Right cardiac atrium (tissue), 5 donors: ENCODE data around the gene MAP10. TPM values are rescaled to one million over a fixed set of nuclear protein-coding genes. Genes with fewer than 3 reads are reported as not detected.

Source experiments
- ATAC-seq, 2 donors: fragments of 200-7000 bp; cut with Tn5 transposase; one replicate each; pipeline versions ENCODE4 v1.8.0 to v1.9.1; 2020; ENCODE audit warnings: moderate library complexity in 2 of 2, mild to moderate bottlenecking in 1 of 2
- DNase-seq, 3 donors: peaks; one replicate each; pipeline ENCODE4 v3.0.0-alpha.2; 2020
- H3K27ac ChIP-seq: one replicate; pipeline ENCODE4 v1.5.1; 2013; ENCODE audit warnings: mild to moderate bottlenecking, low read length, control low read depth, moderate library complexity
- H3K27me3 ChIP-seq: one replicate; pipeline ENCODE4 v1.6.1; 2013; ENCODE audit not compliant: control insufficient read depth, insufficient read depth
- H3K4me1 ChIP-seq: one replicate; pipeline ENCODE4 v1.6.1; 2013; ENCODE audit warnings: low read length; ENCODE audit not compliant: control insufficient read depth, insufficient read depth
- H3K4me3 ChIP-seq: one replicate; pipeline ENCODE4 v1.5.1; 2013; ENCODE audit warnings: low read length, control low read depth
- H3K9me3 ChIP-seq: one replicate; pipeline ENCODE4 v1.6.1; 2013; ENCODE audit warnings: low read length; ENCODE audit not compliant: control insufficient read depth
- WGBS: extraction: QIAGEN DNeasy Blood & Tissue Kit; methylation state at CpG from one replicate; pipeline ENCODE4 v1.1.7; 2013; 5-methylcytosine and 5-hydroxymethylcytosine counted together
- intact Hi-C, 4 donors: fragments of 100-400 bp; cut with DNase I; formaldehyde crosslinking; loops; one replicate each; pipeline versions ENCODE4 v1.11.0 to v1.14.0; 2022 to 2023
- polyA plus RNA-seq: library from polyadenylated mRNA; stranded (reverse); fragments of 200-250 nt; gene quantifications from one replicate; pipeline ENCODE4 v1.2.3, GENCODE V29; 2013
- total RNA-seq, 4 donors: library from RNA; stranded (reverse); fragmentation: NEBNext Ultra II Directional; extraction: Animal tissue kit (Norgen Biotek cat#: 25700); gene quantifications; one replicate each; pipeline ENCODE4 v1.2.1, GENCODE V29; 2021
- donor health status: healthy with polysubstance abuse.
- donor health status: DM: no; HTN: yes; CAD: no.
- donor health status: DM: no; HTN: no; CAD: no.
- donor health status: DM: no; HTN: yes; CAD: no; lungs with severe emphysema.
- donor health status: DM: yes; HTN: yes; CAD: no.

Gene MAP10
- total and polyA plus RNA-seq, 5 donors, result 1.5 to 4.3 (median 3.8) TPM

- Histone ChIP-seq H3K4me3 (no peak overlapping the region), H3K27me3 (no peaks in the 10 kb centered on the region), H3K9me3 (no peaks in the 10 kb centered on the region), H3K4me1 (peaks cover 3% of the 10 kb centered on the region), H3K27ac (no peak overlapping the region)
- intact Hi-C loops, result no loop called here
- DNase-seq, result no peak
- WGBS, result 33% methylated on average over 6 of the region's 6 CpGs
- no peak for ATAC-seq
Observed at GRCh38 chr1:232797856-232798510, 7.2 kb upstream of the MAP10 start.

- DNase-seq (no peak), ATAC-seq (no peak)
- Histone ChIP-seq H3K4me3 (no peak overlapping the region), H3K27ac (no peak overlapping the region), H3K27me3 (no peaks in the 10 kb centered on the region), H3K4me1 (peaks cover 3% of the 10 kb centered on the region), H3K9me3 (no peaks in the 10 kb centered on the region)
- intact Hi-C loops, result no loop called here
- WGBS, result 92% methylated on average over 2 of the region's 2 CpGs
Observed at GRCh38 chr1:232798920-232799319, 6.3 kb upstream of the MAP10 start.

- Histone ChIP-seq H3K27me3 (no peaks in the 10 kb centered on the region), H3K9me3 (no peaks in the 10 kb centered on the region), H3K4me3 (peak overlapping the region; percentile 72), H3K27ac (peak overlapping the region; percentile 95), H3K4me1 (peaks cover 3% of the 10 kb centered on the region)
- no peak for DNase-seq
- WGBS, result 58% methylated on average over 3 of the region's 3 CpGs
- intact Hi-C loops, result loop anchor here in 1 of 4 donors (10.0 kb wide), 1 partner anchor 149 kb away; the partner anchor contains the start of gene NTPCR
- no peak for ATAC-seq
Observed at GRCh38 chr1:232806186-232806510, 932 bp downstream of the MAP10 start.

- ATAC-seq (no peak), DNase-seq (no peak)
- Histone ChIP-seq H3K9me3 (no peaks in the 10 kb centered on the region), H3K27me3 (no peaks in the 10 kb centered on the region), H3K4me3 (no peak overlapping the region), H3K27ac (no peak overlapping the region), H3K4me1 (no peaks in the 10 kb centered on the region)
- intact Hi-C loops, result loop anchor here in 1 of 4 donors (10.0 kb wide), 1 partner anchor 104 kb away; no protein-coding TSS in a partner anchor
- 60% methylated on average over 2 of the region's 2 CpGs for WGBS
Observed at GRCh38 chr1:232810856-232811255, 5.6 kb downstream of the MAP10 start.

- intact Hi-C loops, result loop anchor here in 1 of 4 donors (10.0 kb wide), 1 partner anchor 102 kb away; no protein-coding TSS in a partner anchor
- no peaks in the 10 kb centered on the region for H3K9me3 ChIP-seq
- H3K4me3 ChIP-seq, result no peak overlapping the region
- H3K27ac ChIP-seq, result no peak overlapping the region
- ATAC-seq, result no peak
- H3K4me1 ChIP-seq, result no peaks in the 10 kb centered on the region
- 89% methylated on average over 2 of the region's 2 CpGs for WGBS
- H3K27me3 ChIP-seq, result no peaks in the 10 kb centered on the region
- no peak for DNase-seq
Observed at GRCh38 chr1:232812560-232812959, 7.3 kb downstream of the MAP10 start.

- no peaks in the 10 kb centered on the region for H3K9me3 ChIP-seq
- no peak overlapping the region for H3K27ac ChIP-seq
- 82% methylated on average over 4 of the region's 4 CpGs for WGBS
- H3K4me1 ChIP-seq, result no peaks in the 10 kb centered on the region
- H3K4me3 ChIP-seq, result no peak overlapping the region
- no peaks in the 10 kb centered on the region for H3K27me3 ChIP-seq
- intact Hi-C loops, result loop anchor here in 1 of 4 donors (10.0 kb wide), 1 partner anchor 102 kb away; no protein-coding TSS in a partner anchor
- ATAC-seq (no peak), DNase-seq (no peak)
Observed at GRCh38 chr1:232813097-232813496, 7.9 kb downstream of the MAP10 start.

GRCh38 chr1:232813760-232814159, 8.5 kb downstream of the MAP10 start:
- Histone ChIP-seq H3K4me1 (no peaks in the 10 kb centered on the region), H3K4me3 (no peak overlapping the region), H3K27me3 (no peaks in the 10 kb centered on the region), H3K9me3 (no peaks in the 10 kb centered on the region), H3K27ac (no peak overlapping the region)
- DNase-seq (no peak), ATAC-seq (no peak)
- intact Hi-C loops, result loop anchor here in 1 of 4 donors (10.0 kb wide), 1 partner anchor 101 kb away; no protein-coding TSS in a partner anchor
- 75% methylated on average over 1 of the region's 1 CpG for WGBS

- H3K9me3 ChIP-seq, result no peaks in the 10 kb centered on the region
- intact Hi-C loops, result loop anchor here in 1 of 4 donors (10.0 kb wide), 1 partner anchor 98 kb away; no protein-coding TSS in a partner anchor
- DNase-seq, result no peak
- H3K4me3 ChIP-seq, result no peak overlapping the region
- no peak overlapping the region for H3K27ac ChIP-seq
- no peak for ATAC-seq
- H3K4me1 ChIP-seq, result no peaks in the 10 kb centered on the region
- WGBS, result 89% methylated on average over 1 of the region's 1 CpG
- no peaks in the 10 kb centered on the region for H3K27me3 ChIP-seq
Observed at GRCh38 chr1:232816324-232816723, 11.1 kb downstream of the MAP10 start.

- no peak overlapping the region for H3K4me3 ChIP-seq
- 88% methylated on average over 2 of the region's 2 CpGs for WGBS
- intact Hi-C loops, result loop anchor here in 1 of 4 donors (10.0 kb wide), 1 partner anchor 97 kb away; no protein-coding TSS in a partner anchor
Observed at GRCh38 chr1:232818040-232818439, 12.8 kb downstream of the MAP10 start.

GRCh38 chr1:232820431-232820830, 15.2 kb downstream of the MAP10 start:
- WGBS, result 98% methylated on average over 1 of the region's 1 CpG
- intact Hi-C loops, result no loop called here
- H3K27me3 ChIP-seq, result no peaks in the 10 kb centered on the region
- H3K4me3 ChIP-seq, result no peak overlapping the region
- DNase-seq, result no peak
- H3K27ac ChIP-seq, result no peak overlapping the region
- H3K9me3 ChIP-seq, result no peaks in the 10 kb centered on the region
- no peak for ATAC-seq
- no peaks in the 10 kb centered on the region for H3K4me1 ChIP-seq

More at GRCh38 chr1:232818040-232818439, 12.8 kb downstream of the MAP10 start:
- no peak overlapping the region for H3K27ac ChIP-seq
- DNase-seq, result no peak
- H3K4me1 ChIP-seq, result no peaks in the 10 kb centered on the region
- ATAC-seq, result no peak
- no peaks in the 10 kb centered on the region for H3K27me3 ChIP-seq
- no peaks in the 10 kb centered on the region for H3K9me3 ChIP-seq

- DNase-seq, result no peak
- WGBS, result 50% methylated on average over 2 of the region's 2 CpGs
- H3K4me1 ChIP-seq, result no peaks in the 10 kb centered on the region
- H3K4me3 ChIP-seq, result no peak overlapping the region
- no peak for ATAC-seq
- no peaks in the 10 kb centered on the region for H3K27me3 ChIP-seq
- H3K27ac ChIP-seq, result no peak overlapping the region
- intact Hi-C loops, result no loop called here
- H3K9me3 ChIP-seq, result no peaks in the 10 kb centered on the region
Observed at GRCh38 chr1:232822530-232822929, 17.3 kb downstream of the MAP10 start.
